Natural killer cell (primary cell): ENCODE measurements around the gene ATP1B3. TPM values are rescaled to one million over a fixed set of nuclear protein-coding genes. Genes with fewer than 3 reads are reported as not detected.
A peak's percentile ranks its signal among the peaks of the same experiment; 100 is the strongest.

Source experiments
- ATAC-seq, 3 donors: fragments of 150-1000 bp in 2 of 3; fragments of 200-7000 bp in 1 of 3; cut with Tn5 transposase; 1 replicate in 1 of 3; 2 replicates in 2 of 3; pipeline ENCODE4 v1.10.0; 2021; ENCODE audit warnings: mild to moderate bottlenecking in 2 of 3, moderate library complexity in 2 of 3
- DNase-seq, 2 donors: peaks; one replicate each; pipeline versions ENCODE4 v3.0.0 to v3.0.0-alpha.2; 2013 to 2021; ENCODE audit warnings: mixed read lengths in 1 of 2
- H3K27ac ChIP-seq: one replicate; pipeline ENCODE4 v1.5.1; 2013; ENCODE audit warnings: mild to moderate bottlenecking, low read length
- H3K27me3 ChIP-seq: one replicate; pipeline ENCODE4 v1.6.1; 2013; ENCODE audit warnings: low read length; ENCODE audit not compliant: control insufficient read depth, insufficient read depth
- H3K36me3 ChIP-seq: one replicate; pipeline ENCODE4 v1.6.1; 2013; ENCODE audit warnings: low read length; ENCODE audit not compliant: control insufficient read depth, insufficient read depth
- H3K4me1 ChIP-seq: one replicate; pipeline ENCODE4 v1.6.1; 2013; ENCODE audit warnings: low read length; ENCODE audit not compliant: control insufficient read depth, insufficient read depth
- H3K4me3 ChIP-seq: one replicate; pipeline ENCODE4 v1.5.1; 2013; ENCODE audit warnings: low read length
- H3K9me3 ChIP-seq: one replicate; pipeline ENCODE4 v1.6.1; 2013; ENCODE audit warnings: low read length; ENCODE audit not compliant: control insufficient read depth, insufficient read depth
- H3K27ac Mint-ChIP-seq, 2 donors: one replicate each; pipeline ENCODE4 v1.8.0; 2022; ENCODE audit warnings: mild to moderate bottlenecking in 2 of 2, mixed read lengths in 2 of 2, moderate library complexity in 1 of 2
- H3K27me3 Mint-ChIP-seq, 2 donors: one replicate each; pipeline ENCODE4 v1.8.0; 2022; ENCODE audit warnings: low read depth in 2 of 2, mixed read lengths in 2 of 2
- H3K36me3 Mint-ChIP-seq: one replicate; pipeline ENCODE4 v1.8.0; 2022; ENCODE audit warnings: mixed read lengths
- H3K4me1 Mint-ChIP-seq, 2 donors: one replicate each; pipeline ENCODE4 v1.8.0; 2022; ENCODE audit warnings: mixed read lengths in 2 of 2
- H3K4me3 Mint-ChIP-seq: one replicate; pipeline ENCODE4 v1.8.0; 2022; ENCODE audit warnings: mild to moderate bottlenecking, moderate library complexity, mixed read lengths
- H3K9me3 Mint-ChIP-seq, 2 donors: one replicate each; pipeline ENCODE4 v1.8.0; 2022; ENCODE audit warnings: mixed read lengths in 2 of 2
- WGBS: methylation state at CpG from one replicate; pipeline ENCODE4 v1.1.7; 2013; ENCODE audit warnings: missing lambda C conversion rate; ENCODE audit not compliant: insufficient coverage; 5-methylcytosine and 5-hydroxymethylcytosine counted together
- intact Hi-C: fragments of 100-400 bp; cut with micrococcal nuclease; formaldehyde crosslinking; loops from one replicate; pipeline ENCODE4 v1.14.2; 2022
- total RNA-seq, 4 donors: library from RNA; stranded (reverse); fragments of 120-200 nt in 1 of 4; gene quantifications; one replicate each; pipeline versions ENCODE4 v1.2.3 to v1.2.4, GENCODE V29; 2013 to 2022
- TF ChIP-seq, protein P1 (sequence below): fragments of 200-600 bp; IDR thresholded peaks from one replicate; pipeline ENCODE4 v1.8.0; 2022; ENCODE audit warnings: antibody characterized with exemption

Gene ATP1B3
- total RNA-seq, 3 donors from 2014 or later (not counting 1 experiment from before 2014, with no cell fraction given): 46.7 to 81.1 (median 78.2) TPM

- no peak for ATAC-seq
- no peak overlapping the region for H3K4me3 ChIP-seq
- Mint-ChIP-seq H3K4me1 (peaks cover 1 to 2% of the 10 kb centered on the region in 2 donors), H3K4me3 (no peak overlapping the region), H3K9me3 (no peaks in the 10 kb centered on the region), H3K36me3 (no peaks in the 10 kb centered on the region), H3K27me3 (no peaks in the 10 kb centered on the region), H3K27ac (no peak overlapping the region)
- no peaks in the 10 kb centered on the region for H3K9me3 ChIP-seq
- TF ChIP-seq, protein P1, sequence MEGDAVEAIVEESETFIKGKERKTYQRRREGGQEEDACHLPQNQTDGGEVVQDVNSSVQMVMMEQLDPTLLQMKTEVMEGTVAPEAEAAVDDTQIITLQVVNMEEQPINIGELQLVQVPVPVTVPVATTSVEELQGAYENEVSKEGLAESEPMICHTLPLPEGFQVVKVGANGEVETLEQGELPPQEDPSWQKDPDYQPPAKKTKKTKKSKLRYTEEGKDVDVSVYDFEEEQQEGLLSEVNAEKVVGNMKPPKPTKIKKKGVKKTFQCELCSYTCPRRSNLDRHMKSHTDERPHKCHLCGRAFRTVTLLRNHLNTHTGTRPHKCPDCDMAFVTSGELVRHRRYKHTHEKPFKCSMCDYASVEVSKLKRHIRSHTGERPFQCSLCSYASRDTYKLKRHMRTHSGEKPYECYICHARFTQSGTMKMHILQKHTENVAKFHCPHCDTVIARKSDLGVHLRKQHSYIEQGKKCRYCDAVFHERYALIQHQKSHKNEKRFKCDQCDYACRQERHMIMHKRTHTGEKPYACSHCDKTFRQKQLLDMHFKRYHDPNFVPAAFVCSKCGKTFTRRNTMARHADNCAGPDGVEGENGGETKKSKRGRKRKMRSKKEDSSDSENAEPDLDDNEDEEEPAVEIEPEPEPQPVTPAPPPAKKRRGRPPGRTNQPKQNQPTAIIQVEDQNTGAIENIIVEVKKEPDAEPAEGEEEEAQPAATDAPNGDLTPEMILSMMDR: no peak
- WGBS: 87% methylated on average over 4 of the region's 4 CpGs
- H3K27ac ChIP-seq: no peak overlapping the region
- no peaks in the 10 kb centered on the region for H3K27me3 ChIP-seq
- H3K36me3 ChIP-seq: peaks cover 1% of the 10 kb centered on the region
- H3K4me1 ChIP-seq: no peaks in the 10 kb centered on the region
- DNase-seq: no peak
- intact Hi-C loops: no loop called here
Measured at GRCh38 chr3:141934354-141934753, 57.9 kb downstream of the ATP1B3 start.

DNA sequence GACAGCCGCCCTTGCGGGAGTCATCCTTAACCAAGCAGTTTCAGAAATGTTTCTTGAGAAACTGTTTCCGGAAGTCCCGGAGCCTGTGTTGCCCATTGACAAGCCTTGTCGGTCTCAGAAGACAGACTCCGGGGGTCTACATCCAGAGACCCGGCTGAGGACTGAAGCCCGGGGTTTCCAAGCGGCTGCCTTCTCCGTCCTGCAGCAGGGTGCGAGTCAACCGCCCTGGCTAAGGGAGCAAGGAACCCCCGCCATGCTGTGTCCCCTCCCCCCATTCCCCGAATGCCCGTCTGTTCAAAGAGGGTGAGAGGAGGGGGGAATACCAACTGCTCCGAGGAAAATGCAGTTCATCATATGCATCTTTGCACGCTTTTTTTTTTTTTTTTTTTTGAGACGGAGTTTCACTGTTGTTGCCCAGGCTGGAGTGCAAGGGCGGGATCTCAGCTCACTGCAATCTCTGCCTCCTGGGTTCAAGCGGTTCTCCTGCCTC is 61.6 kb downstream of the ATP1B3 start:
- Mint-ChIP-seq H3K27ac (no peak overlapping the region), H3K4me3 (no peak overlapping the region), H3K4me1 (peaks cover 9 to 17% of the 10 kb centered on the region in 2 donors), H3K36me3 (no peaks in the 10 kb centered on the region), H3K9me3 (no peaks in the 10 kb centered on the region), H3K27me3 (no peaks in the 10 kb centered on the region)
- H3K9me3 ChIP-seq: no peaks in the 10 kb centered on the region
- H3K4me1 ChIP-seq: no peaks in the 10 kb centered on the region
- intact Hi-C loops: no loop called here
- no peaks in the 10 kb centered on the region for H3K36me3 ChIP-seq
- DNase-seq (no peak), ATAC-seq (no peak)
- no peak overlapping the region for H3K4me3 ChIP-seq
- H3K27ac ChIP-seq: no peak overlapping the region
- H3K27me3 ChIP-seq: no peaks in the 10 kb centered on the region
- WGBS: 98% methylated on average over 20 of the region's 20 CpGs
- TF ChIP-seq, protein P1: no peak

DNA sequence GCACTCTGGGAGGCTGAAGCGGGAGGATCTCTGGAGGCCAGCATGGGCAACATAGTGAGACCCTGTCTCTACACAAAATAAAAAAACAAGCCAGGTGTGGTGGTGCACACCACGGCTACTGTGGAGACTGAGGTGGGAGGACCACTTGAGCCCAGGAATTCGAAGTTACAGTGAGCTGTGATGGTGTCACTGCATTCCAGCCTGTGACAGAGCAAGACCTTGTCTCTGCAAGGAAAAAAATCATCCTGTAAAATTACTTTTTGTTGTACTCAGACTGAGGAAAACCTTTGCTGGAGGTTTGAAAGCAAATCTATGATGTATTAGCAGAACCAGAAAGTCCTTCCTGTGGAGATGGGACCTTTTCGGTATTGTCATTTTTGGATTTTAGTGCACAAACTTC is 63.3 kb downstream of the ATP1B3 start:
- H3K27ac ChIP-seq: no peak overlapping the region
- Mint-ChIP-seq H3K27ac (no peak overlapping the region), H3K9me3 (no peaks in the 10 kb centered on the region), H3K4me3 (no peak overlapping the region), H3K36me3 (no peaks in the 10 kb centered on the region), H3K4me1 (peaks cover 9 to 17% of the 10 kb centered on the region in 2 donors), H3K27me3 (no peaks in the 10 kb centered on the region)
- no peaks in the 10 kb centered on the region for H3K27me3 ChIP-seq
- H3K4me1 ChIP-seq: no peaks in the 10 kb centered on the region
- TF ChIP-seq, protein P1: no peak
- no peaks in the 10 kb centered on the region for H3K36me3 ChIP-seq
- no peak overlapping the region for H3K4me3 ChIP-seq
- DNase-seq (no peak), ATAC-seq (no peak)
- H3K9me3 ChIP-seq: no peaks in the 10 kb centered on the region
- intact Hi-C loops: no loop called here
- WGBS: 86% methylated on average over 3 of the region's 4 CpGs

GRCh38 chr3:141940194-141940776 is 63.8 kb downstream of the ATP1B3 start:
- ATAC-seq (peak in 1 of 3 donors; percentile 29), DNase-seq (no peak)
- TF ChIP-seq, protein P1: no peak
- Mint-ChIP-seq H3K4me1 (peaks cover 9 to 17% of the 10 kb centered on the region in 2 donors), H3K4me3 (no peak overlapping the region), H3K9me3 (no peaks in the 10 kb centered on the region), H3K36me3 (no peaks in the 10 kb centered on the region), H3K27me3 (no peaks in the 10 kb centered on the region), H3K27ac (no peak overlapping the region)
- no peaks in the 10 kb centered on the region for H3K4me1 ChIP-seq
- H3K36me3 ChIP-seq: no peaks in the 10 kb centered on the region
- H3K27me3 ChIP-seq: no peaks in the 10 kb centered on the region
- WGBS: 50% methylated on average over 12 of the region's 12 CpGs
- H3K9me3 ChIP-seq: no peaks in the 10 kb centered on the region
- intact Hi-C loops: no loop called here
- no peak overlapping the region for H3K4me3 ChIP-seq
- H3K27ac ChIP-seq: no peak overlapping the region
